GM18858 (cell line): ENCODE results near the gene SPANXN2.
"Not testable (repeated sequence)": the region's sequence is repeated elsewhere in the genome, so short reads cannot be mapped to it uniquely, and the experiment has no call there.

Source experiments
- ATAC-seq: cut with Tn5 transposase; IDR thresholded peaks from one replicate; pipeline ENCODE4 v1.9.1; 2021; ENCODE audit not compliant: unreplicated experiment

Gene SPANXN2

GRCh38 chrX:143720652-143721051 lies at the start of gene SPANXN2:
Gene SPANXN2, minus strand, starts transcription at chrX:143720752. Its CDS starts 84 bp downstream, at chrX:143720668.
- not testable (repeated sequence) for ATAC-seq

- no peak for ATAC-seq
Measured at GRCh38 chrX:143768976-143769375, 48.4 kb upstream of the SPANXN2 start.

GRCh38 chrX:143767789-143768188 lies 47.2 kb upstream of the SPANXN2 start:
- ATAC-seq = not testable (repeated sequence)

GRCh38 chrX:143757887-143758286 lies 37.3 kb upstream of the SPANXN2 start:
- ATAC-seq = no peak

GRCh38 chrX:143757375-143757774 lies 36.8 kb upstream of the SPANXN2 start:
- ATAC-seq = no peak

GRCh38 chrX:143754183-143754582 lies 33.6 kb upstream of the SPANXN2 start:
- no peak for ATAC-seq

- no peak for ATAC-seq
Measured at GRCh38 chrX:143733866-143734265, 13.3 kb upstream of the SPANXN2 start.

- ATAC-seq = no peak
Measured at GRCh38 chrX:143726296-143726695, 5.7 kb upstream of the SPANXN2 start.

GRCh38 chrX:143701460-143701859 lies 19.1 kb downstream of the SPANXN2 start:
- no peak for ATAC-seq

- no peak for ATAC-seq
Measured at GRCh38 chrX:143694885-143695284, 25.7 kb downstream of the SPANXN2 start.

- no peak for ATAC-seq
Measured at GRCh38 chrX:143683486-143683885, 37.1 kb downstream of the SPANXN2 start.

- no peak for ATAC-seq
Measured at GRCh38 chrX:143674926-143675325, 45.6 kb downstream of the SPANXN2 start.

GRCh38 chrX:143669395-143669794 lies 51.2 kb downstream of the SPANXN2 start:
- ATAC-seq = no peak

- peak; percentile 82 for ATAC-seq
Measured at GRCh38 chrX:143664302-143664701, 56.2 kb downstream of the SPANXN2 start.

- ATAC-seq = no peak
Measured at GRCh38 chrX:143663755-143664154, 56.8 kb downstream of the SPANXN2 start.
